ENCODE data around the gene CHDH.

The CHDH gene

GRCh38 chr3:53768478-53769459 is 77.5 kb downstream of the CHDH start:
- H3K27ac ChIP-seq = no peak overlapping the region
- no peak for DNase-seq (ENCODE audit: low read depth, low spot score)

- H3K27ac ChIP-seq = no peak overlapping the region
- no peak for DNase-seq (ENCODE audit: low read depth, low spot score)
These were observed 79.5 kb downstream of the CHDH start for GRCh38 chr3:53766706-53767105.

- H3K27ac ChIP-seq = no peak overlapping the region
- no peak for DNase-seq (ENCODE audit: low read depth, low spot score)
These were observed 80.5 kb downstream of the CHDH start for GRCh38 chr3:53765753-53766152.

GRCh38 chr3:53764026-53764775 is 82.0 kb downstream of the CHDH start:
- H3K27ac ChIP-seq = no peak overlapping the region
- DNase-seq (ENCODE audit: low read depth, low spot score) = no peak

- no peak overlapping the region for H3K27ac ChIP-seq
- DNase-seq (ENCODE audit: low read depth, low spot score) = no peak
These were observed 82.9 kb downstream of the CHDH start for GRCh38 chr3:53763353-53763752.
